ENCODE data around the gene LIMS2. TPM values are rescaled to one million over a fixed set of nuclear protein-coding genes. Genes with fewer than 3 reads are reported as not detected.
A peak's percentile ranks its signal among the peaks of the same experiment; 100 is the strongest.

Gene LIMS2
- total RNA-seq, 3 donors from 2014 or later: 4.4 to 8.8 (median 5.2) TPM

DNA sequence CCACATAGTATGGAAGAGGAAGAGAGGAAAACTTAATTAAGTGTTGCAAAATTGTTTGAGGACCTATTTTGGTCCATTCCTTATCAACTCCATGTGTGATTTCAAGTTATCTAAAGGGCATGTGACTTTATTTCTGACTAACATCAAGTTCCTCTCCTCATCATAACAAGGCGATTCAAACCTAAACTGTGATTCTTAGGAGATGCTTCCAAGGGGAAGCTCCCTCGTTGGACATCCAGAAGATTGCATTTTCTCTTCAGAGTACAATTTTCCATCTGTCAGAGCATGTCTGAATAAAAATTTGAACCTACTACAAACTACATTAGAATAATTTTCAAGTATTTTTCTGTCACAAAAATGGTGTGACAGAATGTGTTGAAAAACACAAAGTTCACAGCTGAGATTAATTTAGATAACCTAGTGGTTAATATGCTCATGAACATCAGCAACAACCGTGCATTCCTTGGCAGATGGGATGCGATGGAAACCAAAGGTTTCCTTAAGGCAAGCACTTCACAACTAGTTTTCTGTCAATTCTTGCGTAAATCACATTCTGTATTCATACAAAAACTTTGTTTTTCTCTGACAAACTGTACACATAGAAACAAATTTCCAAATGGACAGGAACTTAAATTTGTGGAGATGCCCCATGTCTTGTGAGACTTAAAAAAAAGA, 30.2 kb upstream of the LIMS2 start:
- Mint-ChIP-seq H3K36me3 (ENCODE audit: insufficient read depth) (peaks cover 40% of the 10 kb centered on the region), H3K27me3 (ENCODE audit: low read depth) (no peaks in the 10 kb centered on the region)
- DNase-seq: no peak

GRCh38 chr2:127704641-127705390, 29.5 kb upstream of the LIMS2 start:
- H3K4me3 Mint-ChIP-seq: no peak overlapping the region
- DNase-seq: no peak
- H3K4me1 Mint-ChIP-seq (ENCODE audit: low read depth): peaks cover 41% of the 10 kb centered on the region
- no peaks in the 10 kb centered on the region for H3K27me3 Mint-ChIP-seq (ENCODE audit: low read depth)
- H3K36me3 Mint-ChIP-seq (ENCODE audit: insufficient read depth): peaks cover 40% of the 10 kb centered on the region
- no peaks in the 10 kb centered on the region for H3K9me3 Mint-ChIP-seq
- ATAC-seq: no peak

More for the DNA sequence above, 30.2 kb upstream of the LIMS2 start:
- Mint-ChIP-seq H3K9me3 (no peaks in the 10 kb centered on the region), H3K4me3 (no peak overlapping the region), H3K4me1 (ENCODE audit: low read depth) (peaks cover 36% of the 10 kb centered on the region)
- ATAC-seq: no peak

- Mint-ChIP-seq H3K36me3 (ENCODE audit: insufficient read depth) (peaks cover 30% of the 10 kb centered on the region), H3K27me3 (ENCODE audit: low read depth) (no peaks in the 10 kb centered on the region), H3K9me3 (no peaks in the 10 kb centered on the region), H3K4me1 (ENCODE audit: low read depth) (peaks cover 41% of the 10 kb centered on the region), H3K4me3 (peak overlapping the region; percentile 41)
- ATAC-seq: no peak
- DNase-seq: no peak
These were observed 28.0 kb upstream of the LIMS2 start for GRCh38 chr2:127703282-127703681.

DNA sequence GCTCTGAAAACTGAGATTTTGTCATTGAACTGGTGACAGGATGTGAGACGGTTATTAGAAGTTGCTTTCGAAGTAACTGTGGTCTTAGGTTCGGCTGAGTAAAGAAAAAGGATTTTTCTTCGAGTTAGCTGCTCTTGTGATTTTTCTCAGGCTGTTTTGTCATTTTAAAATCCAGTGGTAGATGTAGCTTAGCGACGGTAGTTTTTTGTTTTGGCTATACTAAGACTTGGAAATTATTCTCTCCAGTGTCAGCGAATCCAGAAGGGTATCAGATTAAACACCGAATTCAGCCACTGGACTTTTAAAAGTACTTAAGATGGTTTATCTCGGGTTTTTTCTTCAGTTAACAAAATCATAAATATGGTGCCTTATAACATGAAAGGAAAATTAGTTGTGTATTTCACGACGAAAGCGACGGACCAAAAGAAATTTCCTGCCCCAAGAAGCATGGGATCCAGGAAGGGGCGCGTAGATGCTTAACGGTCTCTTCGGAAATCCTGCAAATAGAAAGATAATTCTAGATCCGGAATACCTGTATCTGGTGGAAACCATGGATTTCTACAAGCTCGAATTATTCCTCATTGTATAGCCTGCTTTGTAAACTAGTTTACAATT, 27.2 kb upstream of the LIMS2 start:
- H3K9me3 Mint-ChIP-seq: no peaks in the 10 kb centered on the region
- ATAC-seq (no peak), DNase-seq (no peak)
- peaks cover 27% of the 10 kb centered on the region for H3K36me3 Mint-ChIP-seq (ENCODE audit: insufficient read depth)
- H3K4me3 Mint-ChIP-seq: peak overlapping the region; percentile 85
- H3K4me1 Mint-ChIP-seq (ENCODE audit: low read depth): peaks cover 41% of the 10 kb centered on the region
- H3K27me3 Mint-ChIP-seq (ENCODE audit: low read depth): no peaks in the 10 kb centered on the region

GRCh38 chr2:127701651-127702394, 26.5 kb upstream of the LIMS2 start:
- DNase-seq (peak; percentile 76), ATAC-seq (peak; percentile 79 to 83)
- H3K27me3 Mint-ChIP-seq (ENCODE audit: low read depth): peaks cover under 1% of the 10 kb centered on the region
- peak overlapping the region; percentile 92 for H3K4me3 Mint-ChIP-seq
- H3K9me3 Mint-ChIP-seq: no peaks in the 10 kb centered on the region
- H3K36me3 Mint-ChIP-seq (ENCODE audit: insufficient read depth): peaks cover 24% of the 10 kb centered on the region
- peaks cover 41% of the 10 kb centered on the region for H3K4me1 Mint-ChIP-seq (ENCODE audit: low read depth)

DNA sequence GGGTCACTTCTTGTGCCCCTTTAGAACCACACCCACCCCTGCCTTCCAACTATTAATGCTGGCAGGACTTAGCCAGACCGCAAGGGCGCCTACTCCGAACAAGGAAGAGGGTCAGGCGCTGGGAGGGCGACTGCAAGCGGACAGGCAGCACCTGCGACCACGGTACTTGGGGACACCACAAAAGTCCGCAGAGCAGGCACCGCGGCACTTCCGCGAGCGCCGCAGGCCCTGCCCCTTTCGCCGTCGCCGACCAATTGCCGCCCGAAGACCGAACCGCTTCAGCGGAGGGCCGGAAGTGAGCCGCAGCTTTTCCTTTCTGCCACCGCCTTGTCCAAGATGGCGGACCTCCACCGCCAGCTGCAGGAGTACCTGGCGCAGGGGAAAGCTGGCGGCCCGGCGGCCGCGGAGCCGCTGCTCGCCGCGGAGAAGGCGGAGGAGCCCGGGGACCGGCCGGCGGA, 25.9 kb upstream of the LIMS2 start, which contains the start of gene SFT2D3:
Gene SFT2D3 (plus strand): TSS at position 305 of the 458 bp plus-strand sequence. CDS start 32 bp downstream, at position 337.
- no peaks in the 10 kb centered on the region for H3K9me3 Mint-ChIP-seq
- ATAC-seq (peak; percentile 82 to 86), DNase-seq (peak; percentile 86)
- peaks cover 38% of the 10 kb centered on the region for H3K4me1 Mint-ChIP-seq (ENCODE audit: low read depth)
- H3K27me3 Mint-ChIP-seq (ENCODE audit: low read depth): peaks cover 2% of the 10 kb centered on the region
- peaks cover 19% of the 10 kb centered on the region for H3K36me3 Mint-ChIP-seq (ENCODE audit: insufficient read depth)
- H3K4me3 Mint-ChIP-seq: peak within 1 kb of the TSS; percentile 92

DNA sequence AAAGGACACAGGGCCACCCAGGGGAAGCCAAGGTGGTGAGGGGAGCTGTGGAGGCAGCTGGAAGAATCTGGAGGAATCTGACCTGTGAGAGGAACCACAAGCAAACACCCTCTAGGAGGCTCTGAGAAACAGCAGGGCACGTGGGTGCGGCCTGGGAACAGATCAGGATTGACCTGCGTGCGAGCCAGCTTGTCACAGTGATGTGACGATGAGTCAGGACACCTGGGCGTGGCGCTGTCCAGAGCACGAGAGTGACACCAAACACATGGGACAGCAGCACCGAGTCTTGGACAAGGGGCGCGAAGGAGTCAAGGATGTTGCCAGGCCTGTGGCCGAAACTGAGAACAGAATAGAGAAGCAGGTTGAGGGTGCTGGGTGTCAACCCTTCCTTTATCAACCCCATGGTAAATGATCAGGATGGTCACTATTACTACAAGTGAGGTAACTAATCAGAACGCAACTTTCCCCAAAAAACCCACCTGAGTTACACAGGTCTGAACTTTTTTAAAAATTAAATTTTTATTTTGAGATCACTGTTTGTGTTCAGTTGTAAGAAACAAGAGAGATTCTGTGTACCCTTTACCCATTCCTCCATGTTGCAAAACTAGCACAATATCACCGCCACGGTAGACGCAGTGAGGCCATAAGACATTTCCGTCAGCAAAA, 25.3 kb upstream of the LIMS2 start:
- Mint-ChIP-seq H3K4me3 (peak overlapping the region; percentile 92), H3K36me3 (ENCODE audit: insufficient read depth) (peaks cover 17% of the 10 kb centered on the region), H3K9me3 (no peaks in the 10 kb centered on the region), H3K4me1 (ENCODE audit: low read depth) (peaks cover 38% of the 10 kb centered on the region), H3K27me3 (ENCODE audit: low read depth) (peaks cover 2% of the 10 kb centered on the region)
- ATAC-seq (peak in 1 of 2 donors; percentile 0), DNase-seq (no peak)

DNA sequence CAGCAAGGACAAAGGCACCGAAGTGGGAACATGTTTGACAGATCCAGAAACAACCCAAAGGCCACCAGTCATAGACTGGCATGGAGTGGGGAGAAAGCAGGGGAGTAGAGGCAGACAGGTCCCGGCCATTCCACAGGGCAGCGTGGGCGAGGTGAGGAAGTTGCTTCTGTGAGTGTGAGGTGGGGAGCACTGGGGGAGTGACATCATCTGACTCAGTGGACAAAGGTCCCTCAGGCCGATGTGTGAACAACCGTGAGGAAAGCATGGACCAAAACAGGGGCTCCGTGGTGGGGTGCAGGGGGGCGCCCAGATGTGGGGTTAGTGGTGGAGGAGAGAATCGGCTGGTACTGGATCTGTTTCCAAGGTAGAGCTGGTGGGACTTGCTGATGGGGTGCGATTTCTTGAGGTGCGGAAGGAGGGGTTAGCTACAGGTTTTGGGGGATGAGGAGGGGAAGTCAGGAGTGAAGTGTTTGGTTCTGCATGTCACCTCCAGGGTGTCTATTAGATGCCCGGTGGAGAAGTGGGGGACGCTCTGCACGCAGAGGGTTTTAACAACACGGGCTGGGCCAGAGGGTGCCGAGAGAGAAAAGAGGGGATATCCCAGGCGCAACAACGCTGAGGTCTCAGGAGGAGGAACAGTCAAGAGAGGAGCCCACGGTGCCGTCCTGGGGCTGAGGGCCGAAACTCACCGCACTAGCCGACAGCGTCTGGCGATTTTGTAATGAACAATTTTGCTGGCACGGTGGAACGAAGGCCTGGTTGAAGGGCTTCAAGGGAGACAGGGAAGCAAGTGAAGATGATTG, 23.4 kb upstream of the LIMS2 start:
- Mint-ChIP-seq H3K4me3 (no peak overlapping the region), H3K4me1 (ENCODE audit: low read depth) (peaks cover 22% of the 10 kb centered on the region)
- no peak for DNase-seq

GRCh38 chr2:127697482-127698180, 22.3 kb upstream of the LIMS2 start:
- H3K9me3 Mint-ChIP-seq: no peaks in the 10 kb centered on the region
- H3K4me3 Mint-ChIP-seq: no peak overlapping the region
- peaks cover 2% of the 10 kb centered on the region for H3K27me3 Mint-ChIP-seq (ENCODE audit: low read depth)
- peaks cover 13% of the 10 kb centered on the region for H3K4me1 Mint-ChIP-seq (ENCODE audit: low read depth)
- no peak for DNase-seq
- no peak for ATAC-seq
- peaks cover 3% of the 10 kb centered on the region for H3K36me3 Mint-ChIP-seq (ENCODE audit: insufficient read depth)

More for the DNA sequence above, 23.4 kb upstream of the LIMS2 start:
- Mint-ChIP-seq H3K27me3 (ENCODE audit: low read depth) (peaks cover 2% of the 10 kb centered on the region), H3K36me3 (ENCODE audit: insufficient read depth) (peaks cover 5% of the 10 kb centered on the region), H3K9me3 (no peaks in the 10 kb centered on the region)
- no peak for ATAC-seq

DNA sequence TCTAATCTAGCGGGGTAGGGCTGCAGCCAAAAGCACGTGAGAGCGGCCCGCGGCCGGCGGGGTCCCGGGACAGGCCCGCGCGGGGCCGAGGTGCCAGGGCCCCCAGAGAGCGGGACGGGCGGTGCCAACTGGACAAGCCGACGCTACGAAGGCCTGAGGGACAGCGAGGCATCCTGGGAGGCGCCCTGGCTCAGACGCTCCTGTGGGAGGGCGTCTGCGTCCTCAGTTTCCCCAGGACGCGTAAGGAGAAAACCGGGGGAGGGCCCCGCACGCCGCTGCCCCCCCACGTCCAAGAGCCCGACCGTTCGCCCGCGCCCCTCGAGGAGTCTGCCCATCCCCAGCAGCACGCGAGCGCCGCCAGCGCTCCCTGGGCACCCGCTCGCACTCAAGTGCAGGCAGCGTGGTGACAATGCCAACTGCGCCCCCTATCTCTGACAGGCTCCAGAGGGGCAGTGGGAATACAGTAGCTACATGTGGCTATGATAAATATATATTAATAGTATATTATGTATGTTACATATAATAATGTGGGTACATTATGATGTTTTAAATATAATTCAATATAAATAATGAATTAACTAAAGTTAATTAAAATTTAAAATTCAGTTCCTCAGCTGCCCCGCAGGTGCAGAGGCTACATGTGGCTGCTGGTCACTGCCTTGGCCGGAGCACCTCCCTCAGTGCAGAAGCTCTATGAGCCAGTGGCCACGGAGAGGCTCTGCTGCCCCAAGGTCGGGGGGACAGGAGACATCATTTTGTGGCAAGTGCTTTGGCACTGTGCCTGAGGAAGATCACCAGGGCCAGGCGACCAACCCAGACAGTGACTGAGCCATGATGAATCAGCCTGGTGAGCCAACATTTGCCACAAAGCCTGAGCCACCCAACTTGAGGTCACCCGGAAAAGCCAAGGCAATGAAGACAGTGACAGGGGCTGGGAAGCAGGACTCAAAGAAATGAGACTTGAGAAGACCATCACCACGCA, 20.5 kb upstream of the LIMS2 start:
- DNase-seq (no peak), ATAC-seq (peak in 1 of 2 donors; percentile 81)
- Mint-ChIP-seq H3K27me3 (ENCODE audit: low read depth) (peaks cover 2% of the 10 kb centered on the region), H3K4me3 (no peak overlapping the region), H3K36me3 (ENCODE audit: insufficient read depth) (peaks cover 6% of the 10 kb centered on the region), H3K9me3 (peaks cover 13% of the 10 kb centered on the region), H3K4me1 (ENCODE audit: low read depth) (peaks cover 8% of the 10 kb centered on the region)

DNA sequence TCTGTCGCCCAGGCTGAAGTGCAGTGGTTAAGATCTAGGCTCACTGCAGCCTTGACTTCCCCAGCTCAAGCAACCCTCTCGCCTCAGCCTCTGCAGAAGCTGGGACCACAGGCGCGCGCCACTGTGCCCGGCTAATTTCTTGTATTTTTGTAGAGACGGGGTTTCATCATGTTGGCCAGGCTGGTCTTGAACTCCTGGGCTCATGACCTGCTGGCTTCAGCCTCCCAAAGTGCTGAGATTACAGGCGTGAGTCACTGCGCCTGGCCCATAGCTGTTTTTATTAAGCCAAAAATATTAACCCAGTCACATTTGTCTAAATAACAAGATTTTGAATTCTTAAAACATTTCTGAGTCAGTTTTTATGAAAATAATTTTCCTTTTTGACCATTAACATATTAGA, 19.7 kb upstream of the LIMS2 start:
- Mint-ChIP-seq H3K9me3 (peaks cover 16% of the 10 kb centered on the region), H3K4me1 (ENCODE audit: low read depth) (no peaks in the 10 kb centered on the region), H3K36me3 (ENCODE audit: insufficient read depth) (peaks cover 7% of the 10 kb centered on the region), H3K4me3 (no peak overlapping the region), H3K27me3 (ENCODE audit: low read depth) (peaks cover 2% of the 10 kb centered on the region)
- DNase-seq (no peak), ATAC-seq (no peak)

DNA sequence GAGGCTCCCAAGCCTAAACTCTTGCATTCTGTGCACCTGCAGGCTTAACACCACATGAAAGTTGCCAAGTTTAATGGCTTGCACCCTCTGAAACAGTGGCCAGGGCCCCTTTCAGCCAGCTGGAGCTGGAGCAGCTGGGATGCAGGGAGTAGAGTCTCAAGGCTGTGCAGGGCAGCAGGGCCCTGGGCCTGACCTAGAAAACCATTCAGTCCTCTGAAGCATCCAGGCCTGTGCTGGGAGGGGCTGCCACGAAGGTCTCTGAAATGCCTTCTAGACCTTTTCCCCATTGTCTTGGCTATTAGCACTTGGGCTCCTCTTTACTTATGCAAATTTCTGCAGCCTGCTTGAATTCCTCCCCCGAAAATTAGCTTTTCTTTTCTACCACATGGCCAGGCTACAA, 15.4 kb upstream of the LIMS2 start:
- ATAC-seq: no peak
- no peaks in the 10 kb centered on the region for H3K4me1 Mint-ChIP-seq (ENCODE audit: low read depth)

More for the DNA sequence above, 15.4 kb upstream of the LIMS2 start:
- H3K27me3 Mint-ChIP-seq (ENCODE audit: low read depth): peaks cover 6% of the 10 kb centered on the region
- no peak overlapping the region for H3K4me3 Mint-ChIP-seq
- peaks cover 17% of the 10 kb centered on the region for H3K9me3 Mint-ChIP-seq
- DNase-seq: no peak
- H3K36me3 Mint-ChIP-seq (ENCODE audit: insufficient read depth): peaks cover 8% of the 10 kb centered on the region

Measured in activated T-cell treated with anti-CD3 and anti-CD28 coated beads, Interleukin-2, amount 50 U/mL, for 4 hours (primary cell).